Activated T-helper 1 cell treated with anti-CD3 and anti-CD28 coated beads, Interleukin-12 subunit alpha, Interleukin-12 subunit beta, Interleukin-2, Interleukin-4 antibody, amounts not matched to agents 30 ng/mL and 10 ng/mL and 1 ng/mL, durations not matched to agents 14 hours and 24 hours and 36 hours (primary cell): Measurements from ENCODE around the gene KCNH4. TPM values are rescaled to one million over a fixed set of nuclear protein-coding genes. Genes with fewer than 3 reads are reported as not detected.
"Not testable (repeated sequence)": the region's sequence is repeated elsewhere in the genome, so short reads cannot be mapped to it uniquely, and the experiment has no call there.

Experiments
- DNase-seq: peaks from one replicate; pipeline ENCODE4 v3.0.0; 2021; ENCODE audit warnings: low spot score
- H3K27ac Mint-ChIP-seq: one replicate; pipeline ENCODE4 v1.8.0; 2021; ENCODE audit warnings: mild to moderate bottlenecking, mixed read lengths
- H3K27me3 Mint-ChIP-seq: one replicate; pipeline ENCODE4 v1.8.0; 2022; ENCODE audit warnings: mild to moderate bottlenecking, moderate library complexity, mixed read lengths; ENCODE audit not compliant: insufficient read depth
- H3K36me3 Mint-ChIP-seq: one replicate; pipeline ENCODE4 v1.8.0; 2021; ENCODE audit warnings: low read depth, mixed read lengths
- H3K4me1 Mint-ChIP-seq: one replicate; pipeline ENCODE4 v1.8.0; 2021; ENCODE audit warnings: low read depth, mixed read lengths
- H3K4me3 Mint-ChIP-seq: one replicate; pipeline ENCODE4 v1.8.0; 2021; ENCODE audit warnings: mild to moderate bottlenecking, moderate library complexity, mixed read lengths
- H3K9me3 Mint-ChIP-seq: one replicate; pipeline ENCODE4 v1.8.0; 2021; ENCODE audit warnings: mixed read lengths
- intact Hi-C: fragments of 100-400 bp; cut with micrococcal nuclease; formaldehyde crosslinking; loops from one replicate; pipeline ENCODE4 v1.15.1; 2024
- total RNA-seq: library from RNA; stranded (reverse); gene quantifications from 2 replicates; pipeline ENCODE4 v1.2.3, GENCODE V29; 2022

KCNH4 gene
- 1.7 and 1.9 TPM in 2 replicates for total RNA-seq

DNA sequence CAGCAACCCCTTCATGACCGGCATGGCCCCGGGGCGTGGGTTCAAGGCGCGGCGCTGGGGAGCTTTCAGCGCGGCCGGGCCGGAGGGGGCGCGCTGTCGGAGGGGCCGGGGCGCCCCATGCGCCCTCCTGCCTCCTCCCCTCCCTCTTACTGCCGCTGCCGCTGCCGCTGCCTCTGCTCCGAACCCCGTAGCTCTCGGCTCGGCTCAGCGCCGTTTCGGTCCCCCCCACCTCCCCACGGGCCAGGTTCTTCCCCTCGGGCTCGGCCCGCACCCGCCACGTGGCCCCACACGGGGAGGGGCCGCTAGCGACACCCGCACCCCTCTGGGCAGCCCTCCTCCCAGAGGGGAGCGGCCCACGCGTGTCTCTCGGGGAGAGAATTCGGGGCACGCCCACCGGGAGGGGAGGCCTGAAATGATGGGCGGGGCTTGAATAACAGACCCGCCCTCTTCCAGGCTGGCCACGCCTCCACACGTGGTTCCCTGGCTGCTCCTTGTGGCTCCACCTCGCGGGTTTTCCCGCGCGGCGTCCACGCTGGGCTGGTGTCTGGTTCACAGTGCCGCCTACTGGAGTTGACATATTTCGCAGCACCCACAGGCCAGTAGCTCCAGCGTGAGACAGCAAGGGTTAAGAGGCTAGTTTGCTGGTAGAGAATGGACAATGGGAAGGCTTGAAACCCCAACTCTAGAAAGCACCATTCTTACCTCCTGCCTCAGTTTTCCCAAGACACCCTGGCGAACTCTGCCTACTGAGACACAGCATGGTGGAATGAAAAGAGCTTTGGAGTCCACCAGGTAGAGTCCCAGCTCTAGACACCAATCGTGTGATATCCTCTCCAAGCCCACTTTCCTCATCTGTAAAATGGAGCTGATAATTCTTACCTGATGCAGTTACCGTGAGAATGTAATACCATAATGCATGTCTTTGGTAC is at the start of gene KCNH4:
TSS of gene KCNH4 (minus strand) at position 221 of the 929 bp plus-strand sequence. CDS start at position 24, 197 bp downstream.
- Mint-ChIP-seq H3K36me3 (peaks cover 5% of the 10 kb centered on the region), H3K4me3 (peak within 1 kb of the TSS; percentile 74), H3K9me3 (no peaks in the 10 kb centered on the region), H3K27ac (peak within 1 kb of the TSS; percentile 58), H3K27me3 (peaks cover 15% of the 10 kb centered on the region), H3K4me1 (peaks cover 53% of the 10 kb centered on the region)
- intact Hi-C loops, result loop anchor here (1.0 to 5.0 kb wide), 9 partner anchors 13 to 276 kb away; partner anchors contain the start of genes ATP6V0A1, DNAJC7, GHDC and KAT2A
- DNase-seq, result peak; percentile 88

DNA sequence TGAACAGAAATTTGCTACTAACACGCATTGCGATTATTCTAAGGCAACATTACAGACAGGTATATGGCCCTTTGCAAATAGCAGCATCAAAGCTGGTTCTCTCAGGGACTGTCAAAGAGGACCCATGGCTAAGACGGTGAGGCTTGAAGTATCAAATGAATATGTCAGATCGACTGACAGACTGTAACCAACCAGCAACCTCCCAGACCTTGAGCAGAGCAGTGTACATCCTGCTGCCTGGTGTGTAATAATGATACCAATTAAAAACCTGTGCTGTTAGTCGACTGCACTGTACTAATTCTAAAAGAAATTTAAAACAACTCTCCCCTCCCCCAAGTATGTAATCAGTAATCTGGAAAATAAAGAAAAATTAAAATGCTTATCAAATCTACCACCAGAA is 49.3 kb upstream of the KCNH4 start:
- no peak for DNase-seq
- no peaks in the 10 kb centered on the region for H3K27me3 Mint-ChIP-seq
- H3K36me3 Mint-ChIP-seq, result peaks cover 38% of the 10 kb centered on the region
- H3K4me3 Mint-ChIP-seq, result no peak overlapping the region
- intact Hi-C loops, result loop anchor here (2.0 kb wide), 1 partner anchor 19 kb away; no protein-coding TSS in a partner anchor
- H3K27ac Mint-ChIP-seq, result no peak overlapping the region
- no peaks in the 10 kb centered on the region for H3K9me3 Mint-ChIP-seq
- peaks cover 23% of the 10 kb centered on the region for H3K4me1 Mint-ChIP-seq

DNA sequence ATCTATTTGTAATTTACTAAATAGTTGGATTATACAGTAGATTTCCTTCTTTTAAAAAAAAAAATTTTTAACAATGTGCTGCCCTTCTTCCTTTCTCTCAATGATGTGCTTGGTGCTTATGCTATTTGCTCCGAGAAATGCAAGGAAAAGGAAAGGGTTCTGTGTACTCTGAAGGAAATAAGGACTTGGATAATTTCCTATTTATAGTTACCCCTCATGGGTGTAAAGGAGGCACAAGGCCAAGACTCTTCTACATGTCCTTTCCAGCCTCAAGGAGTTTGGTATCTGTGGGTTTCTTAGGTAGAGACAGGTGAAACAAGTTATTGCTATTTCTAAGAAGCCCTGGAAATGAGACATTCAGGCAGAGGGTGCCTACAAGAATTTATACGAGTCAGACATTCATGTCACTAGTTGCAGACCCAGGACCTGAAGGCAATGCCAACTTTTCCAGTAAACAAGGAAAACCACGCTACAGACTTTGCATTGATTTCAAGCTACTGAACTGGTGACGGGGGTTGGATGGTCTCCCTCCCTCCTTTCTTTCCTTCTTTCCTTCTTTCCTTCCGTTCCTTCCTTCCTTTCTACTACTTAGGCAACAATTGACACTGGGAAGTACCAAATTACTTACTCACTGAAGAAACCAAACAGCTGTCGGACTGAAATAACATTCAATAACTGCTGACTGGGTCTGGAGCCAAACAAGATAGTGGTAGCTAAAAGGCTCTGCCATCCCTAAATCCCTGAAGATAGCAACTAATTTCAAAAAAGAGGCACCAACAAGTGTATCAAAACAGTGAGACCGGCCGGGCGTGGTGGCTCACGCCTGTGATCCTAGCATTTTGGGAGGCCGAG is 47.1 kb upstream of the KCNH4 start:
- Mint-ChIP-seq H3K4me1 (peaks cover 13% of the 10 kb centered on the region), H3K27me3 (no peaks in the 10 kb centered on the region), H3K4me3 (no peak overlapping the region), H3K9me3 (no peaks in the 10 kb centered on the region), H3K36me3 (peaks cover 36% of the 10 kb centered on the region), H3K27ac (peak overlapping the region; percentile 71)
- DNase-seq, result no peak
- intact Hi-C loops, result no loop called here

GRCh38 chr17:42225646-42226045 is 44.7 kb upstream of the KCNH4 start:
- Mint-ChIP-seq H3K27ac (no peak overlapping the region), H3K4me3 (no peak overlapping the region), H3K4me1 (peaks cover 13% of the 10 kb centered on the region), H3K9me3 (no peaks in the 10 kb centered on the region), H3K36me3 (peaks cover 39% of the 10 kb centered on the region), H3K27me3 (no peaks in the 10 kb centered on the region)
- DNase-seq, result no peak
- intact Hi-C loops, result no loop called here

DNA sequence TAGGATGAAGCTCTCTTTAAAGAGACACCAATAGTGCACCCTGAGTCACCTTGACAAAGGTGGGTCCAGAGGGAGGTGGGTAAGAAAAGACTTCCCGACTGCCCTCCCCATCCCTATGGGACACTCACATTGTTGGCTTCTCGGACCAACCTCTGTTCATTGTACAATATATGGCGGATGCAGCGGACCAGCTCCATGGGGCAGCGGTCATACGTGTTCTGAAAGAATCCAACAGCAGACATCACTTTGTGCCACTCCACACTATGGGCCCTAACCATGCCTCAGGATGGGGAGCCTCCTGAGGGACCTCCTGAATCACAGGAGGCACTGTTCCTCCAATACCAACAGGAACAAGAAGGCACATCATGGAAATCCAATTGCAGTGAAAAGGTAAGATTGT is 43.7 kb upstream of the KCNH4 start:
- Mint-ChIP-seq H3K27me3 (no peaks in the 10 kb centered on the region), H3K4me3 (no peak overlapping the region), H3K36me3 (peaks cover 37% of the 10 kb centered on the region), H3K4me1 (peaks cover 6% of the 10 kb centered on the region), H3K27ac (peak overlapping the region; percentile 40), H3K9me3 (no peaks in the 10 kb centered on the region)
- intact Hi-C loops, result no loop called here
- no peak for DNase-seq

GRCh38 chr17:42221886-42222745 is 41.2 kb upstream of the KCNH4 start:
- peak; percentile 38 for DNase-seq
- Mint-ChIP-seq H3K4me3 (no peak overlapping the region), H3K4me1 (no peaks in the 10 kb centered on the region), H3K27me3 (no peaks in the 10 kb centered on the region), H3K36me3 (peaks cover 33% of the 10 kb centered on the region), H3K9me3 (no peaks in the 10 kb centered on the region), H3K27ac (peak overlapping the region; percentile 46)
- intact Hi-C loops, result loop anchor here (1.0 to 2.0 kb wide), 3 partner anchors 67 to 184 kb away; no protein-coding TSS in a partner anchor

- intact Hi-C loops, H3K4me1 Mint-ChIP-seq, H3K27me3 Mint-ChIP-seq, H3K9me3 Mint-ChIP-seq, H3K27ac Mint-ChIP-seq, H3K4me3 Mint-ChIP-seq, DNase-seq: not testable (repeated sequence)
- H3K36me3 Mint-ChIP-seq, result peaks cover 45% of the 10 kb centered on the region
Measured at GRCh38 chr17:42219280-42219679, 38.3 kb upstream of the KCNH4 start.

- Mint-ChIP-seq H3K4me1 (no peaks in the 10 kb centered on the region), H3K36me3 (peaks cover 61% of the 10 kb centered on the region), H3K9me3 (no peaks in the 10 kb centered on the region), H3K27me3 (no peaks in the 10 kb centered on the region), H3K27ac (no peak overlapping the region), H3K4me3 (no peak overlapping the region)
- intact Hi-C loops, result no loop called here
- no peak for DNase-seq
Measured at GRCh38 chr17:42214156-42214555, 33.2 kb upstream of the KCNH4 start.

GRCh38 chr17:42212382-42212781 is 31.4 kb upstream of the KCNH4 start:
- no peak overlapping the region for H3K27ac Mint-ChIP-seq
- peaks cover 59% of the 10 kb centered on the region for H3K36me3 Mint-ChIP-seq
- H3K4me3 Mint-ChIP-seq, result no peak overlapping the region
- intact Hi-C loops, result no loop called here
- no peaks in the 10 kb centered on the region for H3K27me3 Mint-ChIP-seq
- H3K4me1 Mint-ChIP-seq, result no peaks in the 10 kb centered on the region
- no peak for DNase-seq
- no peaks in the 10 kb centered on the region for H3K9me3 Mint-ChIP-seq

DNA sequence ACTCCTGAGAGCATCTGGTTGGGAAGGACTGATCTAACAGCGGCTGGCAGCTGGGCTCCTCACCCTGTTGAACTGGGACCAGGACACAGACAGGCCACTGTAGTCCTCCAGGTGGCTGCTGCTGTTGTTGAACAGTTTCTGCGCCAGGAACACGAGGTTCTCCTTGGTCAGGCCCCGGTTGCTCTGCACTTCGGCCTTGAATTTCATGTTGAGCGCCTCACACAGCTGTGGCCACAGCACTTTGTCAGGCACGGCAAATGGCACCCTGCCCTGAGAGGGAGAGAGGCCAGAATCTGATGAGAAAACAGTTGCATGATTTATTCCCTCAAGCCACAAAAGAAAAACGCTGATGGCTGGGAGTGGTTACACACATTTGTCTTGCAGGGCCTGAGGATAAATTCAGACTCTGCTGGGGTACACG is 31.0 kb upstream of the KCNH4 start:
- H3K9me3 Mint-ChIP-seq, H3K27me3 Mint-ChIP-seq, H3K4me3 Mint-ChIP-seq, H3K27ac Mint-ChIP-seq, DNase-seq, intact Hi-C loops, H3K4me1 Mint-ChIP-seq: not testable (repeated sequence)
- peaks cover 58% of the 10 kb centered on the region for H3K36me3 Mint-ChIP-seq

DNA sequence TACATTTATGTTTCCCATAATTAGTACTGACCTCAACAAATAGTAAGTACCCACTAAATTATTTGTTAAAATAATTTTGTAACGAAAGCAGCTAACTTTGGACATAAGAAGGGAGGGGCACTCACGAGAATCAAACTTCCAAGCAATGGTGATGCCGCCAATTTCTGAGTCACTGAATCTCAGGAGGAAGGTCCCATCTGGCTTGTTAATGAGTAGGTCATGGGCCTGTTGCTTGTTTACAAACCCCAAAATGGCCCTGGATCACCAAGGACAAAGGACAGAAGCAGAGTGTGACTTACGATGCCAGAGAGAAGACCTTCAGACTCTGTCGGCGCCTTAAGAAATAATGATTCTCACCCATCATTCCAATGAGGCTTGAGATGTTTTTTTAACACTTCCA is 29.1 kb upstream of the KCNH4 start:
- H3K4me1 Mint-ChIP-seq, result no peaks in the 10 kb centered on the region
- DNase-seq, result no peak
- H3K9me3 Mint-ChIP-seq, result no peaks in the 10 kb centered on the region
- H3K36me3 Mint-ChIP-seq, result peaks cover 55% of the 10 kb centered on the region
- no peaks in the 10 kb centered on the region for H3K27me3 Mint-ChIP-seq
- H3K4me3 Mint-ChIP-seq, result no peak overlapping the region
- no peak overlapping the region for H3K27ac Mint-ChIP-seq
- intact Hi-C loops, result no loop called here

DNA sequence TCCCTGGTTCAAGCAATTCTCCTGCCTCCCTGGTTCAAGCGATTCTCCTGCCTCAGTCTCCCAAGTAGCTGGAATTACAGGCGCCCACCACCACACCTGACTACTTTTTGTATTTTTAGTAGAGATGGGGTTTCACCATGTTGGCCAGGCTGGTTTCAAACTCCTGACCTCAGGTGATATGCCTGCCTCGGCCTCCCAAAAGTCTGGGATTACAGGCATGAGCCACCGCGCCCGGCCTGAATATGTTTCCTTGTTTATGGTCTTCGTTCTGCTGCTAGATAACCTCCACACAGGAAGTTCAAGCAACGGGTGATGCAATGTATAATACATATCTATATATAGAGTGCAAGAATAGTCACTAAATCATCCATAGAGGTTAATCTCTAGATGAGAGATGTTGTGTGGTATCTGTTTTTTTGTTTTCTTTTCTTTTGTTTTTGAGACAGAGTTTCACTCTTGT is 25.2 kb upstream of the KCNH4 start:
- H3K9me3 Mint-ChIP-seq, H3K4me1 Mint-ChIP-seq, DNase-seq, intact Hi-C loops, H3K27me3 Mint-ChIP-seq, H3K4me3 Mint-ChIP-seq, H3K27ac Mint-ChIP-seq: not testable (repeated sequence)
- H3K36me3 Mint-ChIP-seq, result peaks cover 63% of the 10 kb centered on the region
